K562 (cell line): ENCODE results near the gene CTXN1. TPM values are rescaled to one million over a fixed set of nuclear protein-coding genes. Genes with fewer than 3 reads are reported as not detected.

Experiments
- BCOR ChIP-seq: fragments of 450-650 bp; IDR thresholded peaks from 2 replicates; pipeline ENCODE4 v1.6.1; 2016
- BHLHE40 ChIP-seq: IDR thresholded peaks from 2 replicates; pipeline ENCODE4 v1.6.1; 2011; ENCODE audit warnings: low read length, improper control_type of control experiment
- CBFA2T2 ChIP-seq: fragments of 450-650 bp; conservative IDR thresholded peaks from 2 replicates; pipeline ENCODE4 v1.6.1; 2017; ENCODE audit warnings: mild to moderate bottlenecking
- CREBBP ChIP-seq: IDR thresholded peaks from one replicate; pipeline ENCODE4 v1.6.1; 2012; ENCODE audit warnings: low read depth, mild to moderate bottlenecking, control low read depth, inconsistent platforms, low read length
- E2F3 ChIP-seq: fragments of 250-450 bp; sonication (Bioruptor Pico); IDR thresholded peaks from 2 replicates; pipeline ENCODE4 v1.4.0; 2020; ENCODE audit warnings: mild to moderate bottlenecking
- HSF4 ChIP-seq: fragments of 250-450 bp; sonication (Bioruptor Pico); IDR thresholded peaks from 2 replicates; pipeline ENCODE4 v2.1.2; 2022; ENCODE audit warnings: mild to moderate bottlenecking, moderate library complexity, borderline replicate concordance
- ILF3 ChIP-seq: fragments of 450-650 bp; IDR thresholded peaks from 2 replicates; pipeline ENCODE4 v1.6.1; 2018; ENCODE audit warnings: antibody characterized with exemption, mild to moderate bottlenecking, moderate library complexity, borderline replicate concordance
- KAT7 ChIP-seq: sonication (generic); formaldehyde crosslinking; IDR thresholded peaks from 2 replicates; pipeline ENCODE4 v1.8.0; 2022; ENCODE audit warnings: missing genetic modification reagents, mild to moderate bottlenecking, borderline replicate concordance
- MIER1 ChIP-seq: fragments of 450-650 bp; IDR thresholded peaks from 2 replicates; pipeline ENCODE4 v1.6.1; 2016; ENCODE audit warnings: antibody characterized with exemption, mild to moderate bottlenecking, low read depth
- PCBP2 ChIP-seq: fragments of 200-400 bp; formaldehyde crosslinking; IDR thresholded peaks from 2 replicates; pipeline ENCODE4 v1.6.1; 2018; ENCODE audit warnings: low read length, low read depth, mild to moderate bottlenecking, moderate library complexity; ENCODE audit not compliant: poor library complexity, severe bottlenecking
- POLR3G ChIP-seq: IDR thresholded peaks from 2 replicates; pipeline ENCODE4 v1.6.1; 2011; ENCODE audit not compliant: insufficient read length, insufficient replicate concordance; ENCODE audit errors: extremely low read depth
- RBM34 ChIP-seq: fragments of 200-400 bp; formaldehyde crosslinking; IDR thresholded peaks from 2 replicates; pipeline ENCODE4 v1.6.1; 2018; ENCODE audit warnings: low read length, borderline replicate concordance; ENCODE audit not compliant: insufficient read depth
- SMAD4 ChIP-seq: fragments of 250-450 bp; sonication (Bioruptor Pico); conservative IDR thresholded peaks from 2 replicates; pipeline ENCODE4 v1.8.0; 2021; ENCODE audit warnings: inconsistent platforms, mild to moderate bottlenecking, moderate library complexity
- STAG1 ChIP-seq: sonication (generic); formaldehyde crosslinking; IDR thresholded peaks from 2 replicates; pipeline ENCODE4 v1.5.0; 2020; ENCODE audit warnings: missing genetic modification reagents, borderline replicate concordance
- TCFL5 ChIP-seq: fragments of 250-450 bp; sonication (Bioruptor Pico); conservative IDR thresholded peaks from 2 replicates; pipeline ENCODE4 v1.6.1; 2021; ENCODE audit warnings: mild to moderate bottlenecking, moderate library complexity, matching md5 sums
- ZNF518B ChIP-seq: fragments of 250-450 bp; sonication (Bioruptor Pico); IDR thresholded peaks from 2 replicates; pipeline ENCODE4 v1.5.0; 2021; ENCODE audit warnings: mild to moderate bottlenecking, moderate library complexity
- ZNF764 ChIP-seq: fragments of 250-450 bp; sonication (Bioruptor Pico); IDR thresholded peaks from 2 replicates; pipeline ENCODE4 v1.4.0; 2020; ENCODE audit warnings: low read depth, mild to moderate bottlenecking, moderate library complexity
- polyA plus RNA-seq, 8 experiments: library from polyadenylated mRNA; depleted of rRNA in 4 of 8; stranded (reverse) in 5 of 8; unstranded in 3 of 8; fragments of >200 nt; fragmentation: Nextera tagmentation in 2 of 8; fragmentation: Illumina TruSeq in 1 of 8; extraction: Ambion mirVana in 2 of 8; extraction: Trizol in 1 of 8; gene quantifications; 2 replicates each; pipeline versions ENCODE4 v1.2.1 to v1.2.3, GENCODE V29; 2011 to 2014; ENCODE audit warnings: inconsistent platforms in 1 of 8, missing spikeins in 1 of 8
- total RNA-seq, 7 experiments: library from RNA; depleted of rRNA in 6 of 7; stranded (reverse); fragments of >200 nt in 6 of 7; fragmentation: Illumina TruSeq in 2 of 7; extraction: Trizol in 2 of 7; gene quantifications; 2 replicates each; pipeline versions ENCODE4 v1.2.1 to v1.2.3, GENCODE V29; 2011 to 2021; ENCODE audit warnings: low replicate concordance in 1 of 7
- TF ChIP-seq, protein P1 (sequence below): fragments of 200-400 bp; formaldehyde crosslinking; IDR thresholded peaks from 2 replicates; pipeline ENCODE4 v1.6.1; 2017; ENCODE audit warnings: mild to moderate bottlenecking, low read depth, low read length, moderate library complexity

The CTXN1 gene
- total and polyA plus RNA-seq, 9 of the 15 experiments (the other 6 are each of a cell fraction or from before 2014, with no cell fraction given) = 0.15 to 37.4 (median 1.8) TPM; not detected in 2

- TF ChIP-seq ZNF518B (CRISPR knock-in tag) (no peak), HSF4 (CRISPR knock-in tag) (no peak), CBFA2T2 (no peak), ZNF764 (no peak), BHLHE40 (peak; percentile 77), BCOR (no peak), E2F3 (CRISPR knock-in tag) (no peak), PCBP2 (no peak), ILF3 (peak; percentile 35; the same call in 1 of the 2 replicates), KAT7 (CRISPR knock-in tag) (peak; percentile 44; the same call in 1 of the 2 replicates), RBM34 (no peak), STAG1 (CRISPR knock-in tag) (no peak), POLR3G (no peak), CREBBP (no peak), MIER1 (no peak; the same call in 1 of the 2 replicates), TCFL5 (CRISPR knock-in tag) (no peak), SMAD4 (no peak; the same call in 1 of the 2 replicates)
- TF ChIP-seq, protein P1, sequence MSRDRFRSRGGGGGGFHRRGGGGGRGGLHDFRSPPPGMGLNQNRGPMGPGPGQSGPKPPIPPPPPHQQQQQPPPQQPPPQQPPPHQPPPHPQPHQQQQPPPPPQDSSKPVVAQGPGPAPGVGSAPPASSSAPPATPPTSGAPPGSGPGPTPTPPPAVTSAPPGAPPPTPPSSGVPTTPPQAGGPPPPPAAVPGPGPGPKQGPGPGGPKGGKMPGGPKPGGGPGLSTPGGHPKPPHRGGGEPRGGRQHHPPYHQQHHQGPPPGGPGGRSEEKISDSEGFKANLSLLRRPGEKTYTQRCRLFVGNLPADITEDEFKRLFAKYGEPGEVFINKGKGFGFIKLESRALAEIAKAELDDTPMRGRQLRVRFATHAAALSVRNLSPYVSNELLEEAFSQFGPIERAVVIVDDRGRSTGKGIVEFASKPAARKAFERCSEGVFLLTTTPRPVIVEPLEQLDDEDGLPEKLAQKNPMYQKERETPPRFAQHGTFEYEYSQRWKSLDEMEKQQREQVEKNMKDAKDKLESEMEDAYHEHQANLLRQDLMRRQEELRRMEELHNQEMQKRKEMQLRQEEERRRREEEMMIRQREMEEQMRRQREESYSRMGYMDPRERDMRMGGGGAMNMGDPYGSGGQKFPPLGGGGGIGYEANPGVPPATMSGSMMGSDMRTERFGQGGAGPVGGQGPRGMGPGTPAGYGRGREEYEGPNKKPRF = no peak
Observed at GRCh38 chr19:7943444-7944176, 17.7 kb upstream of the CTXN1 start, which contains the start of gene TIMM44 (continued).
